HEK293 (cell line): ENCODE data around the gene OR10X1.

Experiments
- CTCF ChIA-PET: fragments of 350-600 bp; formaldehyde crosslinking; extraction: SDS; loops from one replicate; lab custom pipeline; 2021; ENCODE audit warnings: antibody characterized with exemption; lab: Yijun Ruan, JAX
- POLR2A ChIA-PET: fragments of 300-600 bp; formaldehyde crosslinking; extraction: SDS; loops from one replicate; lab custom pipeline; 2020; ENCODE audit warnings: antibody characterized with exemption, inconsistent platforms; lab: Yijun Ruan, JAX
- H3K27ac ChIP-seq: fragments of 200-500 bp; sonication (Bioruptor generic); 2 replicates; pipeline ENCODE4 v1.5.1; 2014; ENCODE audit warnings: low read depth, low read length, control low read depth, inconsistent platforms; ENCODE audit errors: extremely low read depth
- H3K36me3 ChIP-seq, 2 experiments: fragments of 200-500 bp in 1 of 2; sonication (Bioruptor generic) in 1 of 2; 1 replicate in 1 of 2; 2 replicates in 1 of 2; pipeline ENCODE4 v1.5.1; 2014 to 2017; ENCODE audit warnings: inconsistent platforms in 2 of 2, low read length in 2 of 2; ENCODE audit not compliant: control insufficient read depth in 2 of 2, insufficient read depth in 1 of 2
- H3K4me1 ChIP-seq: fragments of 200-500 bp; sonication (Bioruptor generic); 2 replicates; pipeline ENCODE4 v1.5.1; 2014; ENCODE audit warnings: mild to moderate bottlenecking, low read length, inconsistent platforms; ENCODE audit not compliant: control insufficient read depth, insufficient read depth
- H3K4me3 ChIP-seq: 2 replicates; pipeline ENCODE4 v1.5.1; 2011; ENCODE audit warnings: low read depth, mild to moderate bottlenecking, control low read depth, low read length, moderate library complexity
- H3K9me3 ChIP-seq: fragments of 200-500 bp; sonication (Bioruptor generic); 2 replicates; pipeline ENCODE4 v1.5.1; 2014; ENCODE audit warnings: low read depth, low read length, inconsistent platforms; ENCODE audit not compliant: control insufficient read depth, insufficient read depth
- KLF7 ChIP-seq: fragments of 450-650 bp; formaldehyde crosslinking; IDR thresholded peaks from 2 replicates; pipeline ENCODE4 v1.5.1; 2016; ENCODE audit warnings: missing biosample characterization, missing genetic modification characterization, borderline replicate concordance
- KLF8 ChIP-seq: fragments of 450-650 bp; formaldehyde crosslinking; IDR thresholded peaks from 2 replicates; pipeline ENCODE4 v1.5.1; 2016; ENCODE audit warnings: missing biosample characterization, missing genetic modification characterization
- MYNN ChIP-seq: fragments of 450-650 bp; formaldehyde crosslinking; IDR thresholded peaks from 2 replicates; pipeline ENCODE4 v1.5.1; 2016; ENCODE audit warnings: missing biosample characterization, missing genetic modification characterization, borderline replicate concordance
- MZF1 ChIP-seq: fragments of 450-650 bp; formaldehyde crosslinking; IDR thresholded peaks from 2 replicates; pipeline ENCODE4 v1.5.1; 2017; ENCODE audit warnings: missing biosample characterization, missing genetic modification characterization, borderline replicate concordance
- SCRT2 ChIP-seq: fragments of 450-650 bp; formaldehyde crosslinking; IDR thresholded peaks from 2 replicates; pipeline ENCODE4 v1.5.1; 2016; ENCODE audit warnings: missing biosample characterization, missing genetic modification characterization
- SETDB1 ChIP-seq: IDR thresholded peaks from one replicate; pipeline ENCODE4 v1.6.1; 2017; ENCODE audit warnings: mild to moderate bottlenecking, low read length, moderate library complexity, mixed read lengths; ENCODE audit not compliant: insufficient read length
- TCF7L2 ChIP-seq: IDR thresholded peaks from 2 replicates; pipeline ENCODE4 v1.6.1; 2011; ENCODE audit warnings: low read depth, mild to moderate bottlenecking, inconsistent platforms, low read length, moderate library complexity, borderline replicate concordance
- YY2 ChIP-seq: fragments of 450-650 bp; formaldehyde crosslinking; IDR thresholded peaks from 2 replicates; pipeline ENCODE4 v1.5.1; 2016; ENCODE audit warnings: missing biosample characterization, missing genetic modification characterization
- ZBTB48 ChIP-seq: fragments of 450-650 bp; formaldehyde crosslinking; IDR thresholded peaks from 2 replicates; pipeline ENCODE4 v1.5.1; 2016; ENCODE audit warnings: missing biosample characterization, missing genetic modification characterization
- ZBTB8A ChIP-seq: fragments of 450-650 bp; formaldehyde crosslinking; IDR thresholded peaks from 2 replicates; pipeline ENCODE4 v1.5.1; 2016; ENCODE audit warnings: missing biosample characterization, missing genetic modification characterization
- ZNF114 ChIP-seq: fragments of 450-650 bp; formaldehyde crosslinking; IDR thresholded peaks from 2 replicates; pipeline ENCODE4 v1.5.0; 2017; ENCODE audit warnings: missing biosample characterization, missing genetic modification characterization
- ZNF132 ChIP-seq: fragments of 450-650 bp; formaldehyde crosslinking; IDR thresholded peaks from 2 replicates; pipeline ENCODE4 v1.5.1; 2017; ENCODE audit warnings: missing biosample characterization, missing genetic modification characterization, borderline replicate concordance
- ZNF2 ChIP-seq: fragments of 450-650 bp; formaldehyde crosslinking; IDR thresholded peaks from 2 replicates; pipeline ENCODE4 v1.5.1; 2016; ENCODE audit warnings: missing biosample characterization, missing genetic modification characterization
- ZNF214 ChIP-seq: fragments of 450-650 bp; formaldehyde crosslinking; IDR thresholded peaks from 2 replicates; pipeline ENCODE4 v1.5.1; 2017; ENCODE audit warnings: missing biosample characterization, mild to moderate bottlenecking, missing genetic modification characterization, borderline replicate concordance
- ZNF221 ChIP-seq: fragments of 450-650 bp; formaldehyde crosslinking; IDR thresholded peaks from 2 replicates; pipeline ENCODE4 v1.5.1; 2017; ENCODE audit warnings: missing biosample characterization, missing genetic modification characterization, borderline replicate concordance
- ZNF239 ChIP-seq: fragments of 450-650 bp; formaldehyde crosslinking; IDR thresholded peaks from 2 replicates; pipeline ENCODE4 v1.5.1; 2016; ENCODE audit warnings: missing biosample characterization, missing genetic modification characterization
- ZNF248 ChIP-seq: fragments of 450-650 bp; formaldehyde crosslinking; IDR thresholded peaks from 2 replicates; pipeline ENCODE4 v1.5.1; 2017; ENCODE audit warnings: missing biosample characterization, missing genetic modification characterization
- ZNF302 ChIP-seq: fragments of 450-650 bp; formaldehyde crosslinking; IDR thresholded peaks from 2 replicates; pipeline ENCODE4 v1.5.1; 2016; ENCODE audit warnings: missing biosample characterization, missing genetic modification characterization, low read depth
- ZNF354C ChIP-seq: fragments of 450-650 bp; formaldehyde crosslinking; IDR thresholded peaks from 2 replicates; pipeline ENCODE4 v1.5.1; 2016; ENCODE audit warnings: missing biosample characterization, missing genetic modification characterization, low read depth, borderline replicate concordance
- ZNF391 ChIP-seq: fragments of 450-650 bp; formaldehyde crosslinking; IDR thresholded peaks from 2 replicates; pipeline ENCODE4 v1.5.1; 2016; ENCODE audit warnings: low read depth, missing biosample characterization, missing genetic modification characterization, borderline replicate concordance
- ZNF473 ChIP-seq: fragments of 450-650 bp; formaldehyde crosslinking; IDR thresholded peaks from 2 replicates; pipeline ENCODE4 v1.5.1; 2017; ENCODE audit warnings: missing biosample characterization, missing genetic modification characterization
- ZNF501 ChIP-seq: fragments of 450-650 bp; formaldehyde crosslinking; IDR thresholded peaks from 2 replicates; pipeline ENCODE4 v1.5.1; 2016; ENCODE audit warnings: missing biosample characterization, missing genetic modification characterization
- ZNF555 ChIP-seq: fragments of 450-650 bp; formaldehyde crosslinking; conservative IDR thresholded peaks from 2 replicates; pipeline ENCODE4 v1.5.1; 2017; ENCODE audit warnings: missing biosample characterization, mild to moderate bottlenecking, missing genetic modification characterization, inconsistent platforms
- ZNF843 ChIP-seq: fragments of 450-650 bp; formaldehyde crosslinking; IDR thresholded peaks from 2 replicates; pipeline ENCODE4 v1.5.1; 2016; ENCODE audit warnings: missing biosample characterization, missing genetic modification characterization
- ZSCAN23 ChIP-seq: fragments of 450-650 bp; formaldehyde crosslinking; IDR thresholded peaks from 2 replicates; pipeline ENCODE4 v1.5.1; 2016; ENCODE audit warnings: missing biosample characterization, missing genetic modification characterization
- TF ChIP-seq, protein P1 (sequence below): fragments of 450-650 bp; formaldehyde crosslinking; IDR thresholded peaks from 2 replicates; pipeline ENCODE4 v1.5.1; 2017; ENCODE audit warnings: missing biosample characterization, missing genetic modification characterization
- TF ChIP-seq, protein P2 (sequence below): fragments of 450-650 bp; formaldehyde crosslinking; IDR thresholded peaks from 2 replicates; pipeline ENCODE4 v1.5.1; 2017; ENCODE audit warnings: missing biosample characterization, missing genetic modification characterization

The OR10X1 gene

DNA sequence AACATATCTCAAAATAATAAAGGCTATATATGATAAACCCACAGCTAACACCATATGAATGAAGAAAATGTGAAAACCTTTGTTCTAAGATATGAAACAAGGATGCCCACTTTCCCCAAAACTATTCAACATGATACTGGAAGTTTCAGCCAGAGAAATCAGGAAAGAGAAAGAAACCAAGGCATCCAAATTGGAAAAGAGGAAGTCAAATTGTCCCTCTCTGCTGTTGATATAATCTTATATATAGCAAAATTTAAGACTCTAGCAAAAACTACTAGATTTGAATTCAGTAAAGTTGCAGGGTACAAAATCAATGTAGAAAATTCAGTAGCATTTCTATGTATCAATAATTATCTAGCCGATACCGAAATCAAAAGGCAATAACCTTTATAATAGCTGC, 21.0 kb upstream of the OR10X1 start:
- Histone ChIP-seq H3K27ac (no peak overlapping the region), H3K9me3 (no peaks in the 10 kb centered on the region), H3K36me3 (no peaks in the 10 kb centered on the region), H3K4me3 (no peak overlapping the region), H3K4me1 (no peaks in the 10 kb centered on the region)
- ChIA-PET CTCF (interaction anchor here (0.7 kb wide), 1 partner anchor 113 kb away, joined by 3 read pairs; no protein-coding TSS in a partner anchor), POLR2A (no interaction called here)
- TF ChIP-seq, protein P1, sequence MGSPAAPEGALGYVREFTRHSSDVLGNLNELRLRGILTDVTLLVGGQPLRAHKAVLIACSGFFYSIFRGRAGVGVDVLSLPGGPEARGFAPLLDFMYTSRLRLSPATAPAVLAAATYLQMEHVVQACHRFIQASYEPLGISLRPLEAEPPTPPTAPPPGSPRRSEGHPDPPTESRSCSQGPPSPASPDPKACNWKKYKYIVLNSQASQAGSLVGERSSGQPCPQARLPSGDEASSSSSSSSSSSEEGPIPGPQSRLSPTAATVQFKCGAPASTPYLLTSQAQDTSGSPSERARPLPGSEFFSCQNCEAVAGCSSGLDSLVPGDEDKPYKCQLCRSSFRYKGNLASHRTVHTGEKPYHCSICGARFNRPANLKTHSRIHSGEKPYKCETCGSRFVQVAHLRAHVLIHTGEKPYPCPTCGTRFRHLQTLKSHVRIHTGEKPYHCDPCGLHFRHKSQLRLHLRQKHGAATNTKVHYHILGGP = no peak
- TF ChIP-seq ZNF221 (tag by site-specific recombination) (no peak), ZNF132 (tag by site-specific recombination) (no peak), SCRT2 (tag by site-specific recombination) (no peak), ZNF248 (no peak), ZNF354C (tag by site-specific recombination) (no peak), MYNN (tag by site-specific recombination) (no peak), ZNF114 (tag by site-specific recombination) (no peak), MZF1 (tag by site-specific recombination) (no peak), TCF7L2 (no peak), YY2 (tag by site-specific recombination) (no peak), ZNF2 (no peak), ZNF239 (tag by site-specific recombination) (no peak), ZNF391 (tag by site-specific recombination) (no peak), ZNF214 (no peak)
- TF ChIP-seq, protein P2, sequence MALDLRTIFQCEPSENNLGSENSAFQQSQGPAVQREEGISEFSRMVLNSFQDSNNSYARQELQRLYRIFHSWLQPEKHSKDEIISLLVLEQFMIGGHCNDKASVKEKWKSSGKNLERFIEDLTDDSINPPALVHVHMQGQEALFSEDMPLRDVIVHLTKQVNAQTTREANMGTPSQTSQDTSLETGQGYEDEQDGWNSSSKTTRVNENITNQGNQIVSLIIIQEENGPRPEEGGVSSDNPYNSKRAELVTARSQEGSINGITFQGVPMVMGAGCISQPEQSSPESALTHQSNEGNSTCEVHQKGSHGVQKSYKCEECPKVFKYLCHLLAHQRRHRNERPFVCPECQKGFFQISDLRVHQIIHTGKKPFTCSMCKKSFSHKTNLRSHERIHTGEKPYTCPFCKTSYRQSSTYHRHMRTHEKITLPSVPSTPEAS (tag by site-specific recombination) = no peak

DNA sequence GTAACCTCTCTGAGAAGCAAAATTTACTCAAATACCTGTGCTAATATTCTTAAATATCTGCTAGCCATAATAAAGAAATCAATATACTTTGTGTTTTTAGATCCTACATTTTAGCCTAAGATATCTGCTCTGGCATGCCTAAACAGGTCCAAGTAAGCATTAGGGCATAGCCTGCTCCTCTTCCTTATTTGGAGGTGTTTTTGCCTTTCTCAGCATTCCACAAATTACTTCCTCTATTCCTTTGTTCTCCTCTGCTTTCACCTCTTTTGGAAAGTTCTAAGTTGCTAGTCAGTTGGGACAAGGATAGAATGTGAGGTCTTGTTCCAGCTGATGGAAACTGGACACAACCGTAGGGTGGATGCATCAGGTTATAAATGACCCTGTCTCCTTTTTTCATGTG, 7.2 kb upstream of the OR10X1 start:
- Histone ChIP-seq H3K4me1 (no peaks in the 10 kb centered on the region), H3K36me3 (no peaks in the 10 kb centered on the region), H3K9me3 (no peaks in the 10 kb centered on the region), H3K4me3 (no peak overlapping the region), H3K27ac (no peak overlapping the region)
- ChIA-PET CTCF (no interaction called here), POLR2A (no interaction called here)
- no peak for TF ChIP-seq ZBTB48
- no peak for TF ChIP-seq ZNF473 (tag by site-specific recombination)
- no peak for TF ChIP-seq ZBTB8A (tag by site-specific recombination)
- no peak for TF ChIP-seq KLF7 (tag by site-specific recombination)
- no peak for TF ChIP-seq ZNF555 (tag by site-specific recombination)
- no peak for TF ChIP-seq ZNF302 (tag by site-specific recombination)
- TF ChIP-seq SETDB1 = no peak
- no peak for TF ChIP-seq ZNF843 (tag by site-specific recombination)
- TF ChIP-seq ZSCAN23 = no peak
- no peak for TF ChIP-seq KLF8
- no peak for TF ChIP-seq ZNF501 (tag by site-specific recombination)
